ENCODE results near the gene CAPN1. TPM values are rescaled to one million over a fixed set of nuclear protein-coding genes. Genes with fewer than 3 reads are reported as not detected.
"Not testable (repeated sequence)": the region's sequence is repeated elsewhere in the genome, so short reads cannot be mapped to it uniquely, and the experiment has no call there.

The CAPN1 gene
- polyA plus RNA-seq, 1 of the 3 experiments (the other 2 are of a cell fraction): 92.2 TPM

DNA sequence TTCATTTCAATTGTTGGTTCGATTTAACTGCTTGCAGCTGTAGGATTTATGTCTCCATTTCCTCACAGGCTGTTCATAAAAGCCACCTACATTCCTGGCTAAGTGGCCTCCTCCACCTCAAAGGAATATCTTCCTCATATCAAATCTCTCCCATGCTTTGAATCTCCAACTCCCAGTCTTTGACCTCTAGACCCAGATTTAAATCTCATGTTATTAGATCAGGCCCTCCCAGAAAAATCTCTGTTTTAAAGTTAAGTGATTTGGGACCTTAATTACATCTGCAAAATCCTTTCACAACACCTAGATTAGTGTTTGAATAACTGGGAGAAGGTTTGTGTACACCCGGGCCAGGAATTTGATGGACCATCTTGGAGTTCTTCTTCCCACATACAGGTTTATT, 46.2 kb downstream of the CAPN1 start:
- ChIA-PET CTCF (interaction anchor here (1.0 to 4.3 kb wide), 7 partner anchors 8 to 115 kb away, joined by 3 to 56 read pairs (median 5); partner anchors contain the start of gene DPF2), POLR2A (no interaction called here)
- DNase-seq: no peak
- H3K9me2 ChIP-seq: no peaks in the 10 kb centered on the region
- no peaks in the 10 kb centered on the region for H4K20me1 ChIP-seq (ENCODE audit: insufficient read depth)
- no peaks in the 10 kb centered on the region for H3K36me3 ChIP-seq (replicated peaks in 1 of 2; ENCODE audit: control insufficient read depth in 1 of 2, insufficient read depth in 2 of 2, low read length in 1 of 2)
- H3K9ac ChIP-seq: no peak overlapping the region
- H2AFZ ChIP-seq (ENCODE audit: low read depth): no peak overlapping the region
- no peak overlapping the region for H3K4me3 ChIP-seq (ENCODE audit: low read depth in 2 of 2, low read length in 1 of 2)
- H3K79me2 ChIP-seq (ENCODE audit: insufficient read depth): no peaks in the 10 kb centered on the region
- H3K4me2 ChIP-seq: no peak overlapping the region
- H3K4me1 ChIP-seq (ENCODE audit: control insufficient read depth in 1 of 2, insufficient read depth in 2 of 2, low read depth in 1 of 2, low read length in 1 of 2): peaks cover 2 to 9% of the 10 kb centered on the region in 2 experiments; a peak in 2 of 4 replicates
- TF ChIP-seq, protein P1, sequence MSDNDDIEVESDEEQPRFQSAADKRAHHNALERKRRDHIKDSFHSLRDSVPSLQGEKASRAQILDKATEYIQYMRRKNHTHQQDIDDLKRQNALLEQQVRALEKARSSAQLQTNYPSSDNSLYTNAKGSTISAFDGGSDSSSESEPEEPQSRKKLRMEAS (IDR thresholded peaks at IDR 0.05; ENCODE audit: low read depth): no peak
- TF ChIP-seq CHD2 (IDR thresholded peaks at IDR 0.05; ENCODE audit: low read length, partially characterized antibody): no peak
- TF ChIP-seq RCOR1 (IDR thresholded peaks at IDR 0.05; ENCODE audit: low read length): no peak
- TF ChIP-seq, protein P2, sequence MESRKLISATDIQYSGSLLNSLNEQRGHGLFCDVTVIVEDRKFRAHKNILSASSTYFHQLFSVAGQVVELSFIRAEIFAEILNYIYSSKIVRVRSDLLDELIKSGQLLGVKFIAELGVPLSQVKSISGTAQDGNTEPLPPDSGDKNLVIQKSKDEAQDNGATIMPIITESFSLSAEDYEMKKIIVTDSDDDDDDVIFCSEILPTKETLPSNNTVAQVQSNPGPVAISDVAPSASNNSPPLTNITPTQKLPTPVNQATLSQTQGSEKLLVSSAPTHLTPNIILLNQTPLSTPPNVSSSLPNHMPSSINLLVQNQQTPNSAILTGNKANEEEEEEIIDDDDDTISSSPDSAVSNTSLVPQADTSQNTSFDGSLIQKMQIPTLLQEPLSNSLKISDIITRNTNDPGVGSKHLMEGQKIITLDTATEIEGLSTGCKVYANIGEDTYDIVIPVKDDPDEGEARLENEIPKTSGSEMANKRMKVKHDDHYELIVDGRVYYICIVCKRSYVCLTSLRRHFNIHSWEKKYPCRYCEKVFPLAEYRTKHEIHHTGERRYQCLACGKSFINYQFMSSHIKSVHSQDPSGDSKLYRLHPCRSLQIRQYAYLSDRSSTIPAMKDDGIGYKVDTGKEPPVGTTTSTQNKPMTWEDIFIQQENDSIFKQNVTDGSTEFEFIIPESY (IDR thresholded peaks at IDR 0.05; ENCODE audit: borderline replicate concordance, low read depth): no peak
- TF ChIP-seq, protein P3, sequence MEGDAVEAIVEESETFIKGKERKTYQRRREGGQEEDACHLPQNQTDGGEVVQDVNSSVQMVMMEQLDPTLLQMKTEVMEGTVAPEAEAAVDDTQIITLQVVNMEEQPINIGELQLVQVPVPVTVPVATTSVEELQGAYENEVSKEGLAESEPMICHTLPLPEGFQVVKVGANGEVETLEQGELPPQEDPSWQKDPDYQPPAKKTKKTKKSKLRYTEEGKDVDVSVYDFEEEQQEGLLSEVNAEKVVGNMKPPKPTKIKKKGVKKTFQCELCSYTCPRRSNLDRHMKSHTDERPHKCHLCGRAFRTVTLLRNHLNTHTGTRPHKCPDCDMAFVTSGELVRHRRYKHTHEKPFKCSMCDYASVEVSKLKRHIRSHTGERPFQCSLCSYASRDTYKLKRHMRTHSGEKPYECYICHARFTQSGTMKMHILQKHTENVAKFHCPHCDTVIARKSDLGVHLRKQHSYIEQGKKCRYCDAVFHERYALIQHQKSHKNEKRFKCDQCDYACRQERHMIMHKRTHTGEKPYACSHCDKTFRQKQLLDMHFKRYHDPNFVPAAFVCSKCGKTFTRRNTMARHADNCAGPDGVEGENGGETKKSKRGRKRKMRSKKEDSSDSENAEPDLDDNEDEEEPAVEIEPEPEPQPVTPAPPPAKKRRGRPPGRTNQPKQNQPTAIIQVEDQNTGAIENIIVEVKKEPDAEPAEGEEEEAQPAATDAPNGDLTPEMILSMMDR (IDR thresholded peaks at IDR 0.05): no peak
- no peak for TF ChIP-seq EZH2phosphoT487 (IDR thresholded peaks at IDR 0.05; ENCODE audit: borderline replicate concordance, low read depth)
- TF ChIP-seq GATA2 (CRISPR knock-in tag; IDR thresholded peaks at IDR 0.05): no peak
- TF ChIP-seq YY1 (IDR thresholded peaks at IDR 0.05; ENCODE audit: low read depth): no peak
- no peak for TF ChIP-seq TAF1 (IDR thresholded peaks at IDR 0.05; ENCODE audit: borderline replicate concordance, low read depth, low read length)
- WGBS (ENCODE audit: low lambda C conversion rate): 55% methylated on average over 2 of the region's 2 CpGs
- H3F3A ChIP-seq (replicated peaks; ENCODE audit: insufficient read depth): peaks cover 12% of the 10 kb centered on the region
- H3K27me3 ChIP-seq (ENCODE audit: insufficient read depth): no peaks in the 10 kb centered on the region
- H3K27ac ChIP-seq (ENCODE audit: low read depth in 2 of 2, low read length in 1 of 2): no peak overlapping the region
- H3K9me3 ChIP-seq: no peaks in the 10 kb centered on the region

DNA sequence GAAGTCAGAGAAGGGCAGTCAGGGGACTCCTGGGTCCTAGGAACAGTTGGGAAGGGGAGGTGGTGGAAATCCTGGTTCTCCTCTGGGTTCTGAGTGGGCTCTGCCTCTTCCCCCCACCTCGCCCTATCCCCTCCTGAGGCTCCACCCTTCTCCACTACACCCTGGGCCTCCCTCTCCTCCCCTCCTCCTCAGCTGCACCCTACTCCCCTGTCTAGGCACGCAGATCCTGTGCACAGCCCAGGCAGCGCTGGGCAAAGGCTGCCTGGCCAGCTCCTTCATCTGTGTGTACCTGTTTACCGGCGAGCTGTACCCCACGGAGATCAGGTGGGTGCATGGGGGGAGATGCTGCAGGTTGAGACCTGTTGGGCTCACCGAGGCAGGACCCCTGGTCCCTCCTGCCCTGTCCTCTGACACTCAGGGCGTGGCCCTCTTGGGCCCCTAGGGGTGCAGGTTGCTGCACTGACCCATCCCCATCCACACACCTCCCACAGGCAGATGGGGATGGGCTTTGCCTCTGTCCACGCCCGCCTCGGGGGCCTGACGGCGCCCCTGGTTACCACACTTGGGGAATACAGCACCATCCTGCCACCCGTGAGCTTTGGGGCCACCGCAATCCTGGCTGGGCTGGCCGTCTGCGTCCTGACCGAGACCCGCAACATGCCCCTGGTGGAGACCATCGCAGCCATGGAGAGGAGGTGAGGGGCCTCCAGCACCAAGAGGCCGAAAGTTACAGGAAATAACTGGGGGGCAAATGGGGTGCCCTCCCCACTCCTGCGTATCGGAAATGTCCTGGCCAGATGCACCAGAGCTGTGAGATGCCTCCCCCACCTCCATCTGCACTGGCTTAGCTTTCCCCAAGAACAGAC, 54.7 kb downstream of the CAPN1 start:
- no peaks in the 10 kb centered on the region for H3K4me1 ChIP-seq (ENCODE audit: control insufficient read depth in 1 of 2, insufficient read depth in 2 of 2, low read depth in 1 of 2, low read length in 1 of 2)
- POLR2A ChIA-PET: no interaction called here
- H3K79me2 ChIP-seq (ENCODE audit: insufficient read depth): no peaks in the 10 kb centered on the region
- no peak for DNase-seq
- H3F3A ChIP-seq (replicated peaks; ENCODE audit: insufficient read depth): peaks cover 4% of the 10 kb centered on the region
- WGBS (ENCODE audit: low lambda C conversion rate): 71% methylated on average over 17 of the region's 23 CpGs
- H4K20me1 ChIP-seq (ENCODE audit: insufficient read depth): no peaks in the 10 kb centered on the region
- no peak overlapping the region for H3K27ac ChIP-seq (ENCODE audit: low read depth in 2 of 2, low read length in 1 of 2)
- no peaks in the 10 kb centered on the region for H3K9me3 ChIP-seq
- TF ChIP-seq GATA2 (CRISPR knock-in tag; IDR thresholded peaks at IDR 0.05) (no peak), EZH2phosphoT487 (IDR thresholded peaks at IDR 0.05; ENCODE audit: borderline replicate concordance, low read depth) (no peak), MXI1 (IDR thresholded peaks at IDR 0.05; ENCODE audit: low read depth, low read length) (no peak), JUND (IDR thresholded peaks at IDR 0.05) (no peak), SIN3A (IDR thresholded peaks at IDR 0.05; ENCODE audit: borderline replicate concordance, low read depth, low read length) (no peak), RFX5 (IDR thresholded peaks at IDR 0.05; ENCODE audit: low read length) (no peak)
- TF ChIP-seq, protein P4, sequence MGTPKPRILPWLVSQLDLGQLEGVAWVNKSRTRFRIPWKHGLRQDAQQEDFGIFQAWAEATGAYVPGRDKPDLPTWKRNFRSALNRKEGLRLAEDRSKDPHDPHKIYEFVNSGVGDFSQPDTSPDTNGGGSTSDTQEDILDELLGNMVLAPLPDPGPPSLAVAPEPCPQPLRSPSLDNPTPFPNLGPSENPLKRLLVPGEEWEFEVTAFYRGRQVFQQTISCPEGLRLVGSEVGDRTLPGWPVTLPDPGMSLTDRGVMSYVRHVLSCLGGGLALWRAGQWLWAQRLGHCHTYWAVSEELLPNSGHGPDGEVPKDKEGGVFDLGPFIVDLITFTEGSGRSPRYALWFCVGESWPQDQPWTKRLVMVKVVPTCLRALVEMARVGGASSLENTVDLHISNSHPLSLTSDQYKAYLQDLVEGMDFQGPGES (IDR thresholded peaks at IDR 0.05; ENCODE audit: low read depth, low read length): no peak
- no peaks in the 10 kb centered on the region for H3K9me2 ChIP-seq
- H3K4me2 ChIP-seq: no peak overlapping the region
- H3K27me3 ChIP-seq (ENCODE audit: insufficient read depth): no peaks in the 10 kb centered on the region
- H2AFZ ChIP-seq (ENCODE audit: low read depth): no peak overlapping the region
- H3K9ac ChIP-seq: no peak overlapping the region
- no peak overlapping the region for H3K4me3 ChIP-seq (ENCODE audit: low read depth in 2 of 2, low read length in 1 of 2)
- CTCF ChIA-PET: interaction anchor here (0.8 to 2.8 kb wide), 3 partner anchors 11 to 79 kb away, joined by 3 to 12 read pairs (median 3); no protein-coding TSS in a partner anchor
- no peaks in the 10 kb centered on the region for H3K36me3 ChIP-seq (replicated peaks in 1 of 2; ENCODE audit: control insufficient read depth in 1 of 2, insufficient read depth in 2 of 2, low read length in 1 of 2)

DNA sequence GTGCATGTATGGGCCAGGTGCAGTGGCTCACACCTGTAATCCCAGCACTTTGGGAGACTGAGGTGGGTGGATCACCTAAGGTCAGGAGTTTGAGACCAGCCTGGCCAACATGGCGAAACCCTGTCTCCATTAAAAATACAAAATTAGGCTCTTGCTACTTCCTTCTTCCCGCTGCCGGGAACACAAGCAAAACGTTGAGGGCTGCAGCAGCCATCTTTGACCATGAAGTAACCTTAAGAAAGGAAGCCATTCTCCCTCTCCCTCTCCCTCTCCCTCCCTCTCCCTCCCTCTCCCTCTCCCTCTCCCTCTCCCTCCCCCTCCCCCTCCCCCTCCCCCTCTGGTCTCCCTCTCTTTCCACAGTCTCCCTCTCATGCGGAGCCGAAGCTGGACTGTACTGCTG, 56.6 kb downstream of the CAPN1 start:
- CTCF ChIA-PET; H3K9me3 ChIP-seq; H3K79me2 ChIP-seq (ENCODE audit: insufficient read depth); H3K4me2 ChIP-seq; H3K36me3 ChIP-seq (replicated peaks in 1 of 2; ENCODE audit: control insufficient read depth in 1 of 2, insufficient read depth in 2 of 2, low read length in 1 of 2); H3F3A ChIP-seq (replicated peaks; ENCODE audit: insufficient read depth); H2AFZ ChIP-seq (ENCODE audit: low read depth); H3K4me3 ChIP-seq (ENCODE audit: low read depth in 2 of 2, low read length in 1 of 2); H3K9ac ChIP-seq; POLR2A ChIA-PET; DNase-seq; H3K27ac ChIP-seq (ENCODE audit: low read depth in 2 of 2, low read length in 1 of 2); H3K4me1 ChIP-seq (ENCODE audit: control insufficient read depth in 1 of 2, insufficient read depth in 2 of 2, low read depth in 1 of 2, low read length in 1 of 2); H3K27me3 ChIP-seq (ENCODE audit: insufficient read depth); H4K20me1 ChIP-seq (ENCODE audit: insufficient read depth); H3K9me2 ChIP-seq: not testable (repeated sequence)
- 95% methylated on average over 5 of the region's 6 CpGs for WGBS (ENCODE audit: low lambda C conversion rate)
